NOMO-1 treated with dmso at 0.1 percent for 144 hours (cell line): ENCODE results near the gene HOXB7.

ENCODE experiments used
- DNase-seq: peaks from one replicate; lab custom pipeline; 2025; ENCODE audit not compliant: unreplicated experiment; lab: John Stamatoyannopoulos, UW

The HOXB7 gene

DNA sequence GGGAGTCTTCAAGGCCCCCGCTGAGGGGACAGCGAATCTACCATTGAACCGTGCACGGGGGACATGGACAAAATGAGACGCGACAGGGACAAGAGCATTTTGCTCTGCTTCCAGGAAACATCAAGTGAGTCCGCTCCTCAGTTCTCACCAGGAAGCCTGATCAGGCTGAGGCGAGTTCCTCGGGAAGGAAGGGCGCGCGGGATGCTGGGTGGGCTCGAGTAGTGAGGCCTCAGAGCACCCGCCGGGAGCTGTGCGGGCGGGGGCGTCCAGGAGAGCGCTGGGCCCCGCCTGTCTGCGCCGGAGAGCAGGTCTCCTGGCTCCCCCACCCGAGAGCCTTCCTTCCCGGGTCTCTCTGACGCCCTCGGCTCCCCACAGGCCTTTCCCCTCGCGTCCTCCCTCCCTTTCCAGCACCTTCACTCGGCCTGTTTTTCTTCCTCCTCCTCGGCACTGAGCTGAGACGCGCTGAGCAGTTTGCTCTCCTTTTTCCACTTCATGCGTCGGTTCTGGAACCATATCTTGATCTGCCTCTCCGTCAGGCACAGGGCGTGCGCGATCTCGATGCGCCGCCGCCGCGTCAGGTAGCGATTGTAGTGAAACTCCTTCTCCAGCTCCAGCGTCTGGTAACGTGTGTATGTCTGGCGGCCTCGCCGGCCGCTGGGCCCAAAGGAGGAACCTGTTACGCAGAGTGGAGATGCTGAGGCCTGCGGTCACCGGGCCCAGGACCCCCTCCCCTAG lies 14.7 kb downstream of the HOXB7 start:
- no peak for DNase-seq

DNA sequence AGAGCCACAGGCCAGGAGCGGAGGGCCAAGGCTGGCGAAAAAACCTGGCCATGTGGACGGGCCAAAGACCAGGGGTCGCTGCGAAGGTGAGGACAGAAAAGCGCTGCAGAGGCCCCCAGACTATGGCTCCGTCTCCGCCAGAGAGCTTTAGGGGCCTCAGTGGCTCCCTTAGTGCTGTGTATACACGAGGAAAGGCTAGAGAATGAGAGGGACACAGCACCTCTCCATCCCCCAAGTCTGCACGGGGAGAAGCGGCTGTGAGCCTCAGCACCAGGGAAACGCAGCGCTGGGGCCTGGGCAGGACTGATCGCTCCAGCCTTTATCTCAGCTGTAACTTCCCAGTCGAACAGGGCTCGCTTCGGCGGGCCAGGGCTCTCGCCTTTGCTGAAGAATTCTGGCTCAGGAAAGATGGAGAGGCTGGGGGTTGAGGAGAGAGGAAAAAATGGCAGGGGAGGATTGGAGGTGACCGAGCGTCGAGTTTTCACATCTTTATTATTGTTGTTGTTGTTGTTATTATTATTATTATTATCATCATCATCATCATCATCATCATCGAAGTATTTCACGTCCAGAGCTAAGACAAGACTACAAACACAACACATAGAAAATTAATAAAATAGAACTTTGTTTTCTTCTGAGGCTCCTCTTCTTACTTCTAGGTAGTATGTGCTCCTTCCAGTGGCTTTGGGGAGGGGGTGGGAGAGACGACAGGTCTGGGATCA lies 15.4 kb downstream of the HOXB7 start:
- no peak for DNase-seq

DNA sequence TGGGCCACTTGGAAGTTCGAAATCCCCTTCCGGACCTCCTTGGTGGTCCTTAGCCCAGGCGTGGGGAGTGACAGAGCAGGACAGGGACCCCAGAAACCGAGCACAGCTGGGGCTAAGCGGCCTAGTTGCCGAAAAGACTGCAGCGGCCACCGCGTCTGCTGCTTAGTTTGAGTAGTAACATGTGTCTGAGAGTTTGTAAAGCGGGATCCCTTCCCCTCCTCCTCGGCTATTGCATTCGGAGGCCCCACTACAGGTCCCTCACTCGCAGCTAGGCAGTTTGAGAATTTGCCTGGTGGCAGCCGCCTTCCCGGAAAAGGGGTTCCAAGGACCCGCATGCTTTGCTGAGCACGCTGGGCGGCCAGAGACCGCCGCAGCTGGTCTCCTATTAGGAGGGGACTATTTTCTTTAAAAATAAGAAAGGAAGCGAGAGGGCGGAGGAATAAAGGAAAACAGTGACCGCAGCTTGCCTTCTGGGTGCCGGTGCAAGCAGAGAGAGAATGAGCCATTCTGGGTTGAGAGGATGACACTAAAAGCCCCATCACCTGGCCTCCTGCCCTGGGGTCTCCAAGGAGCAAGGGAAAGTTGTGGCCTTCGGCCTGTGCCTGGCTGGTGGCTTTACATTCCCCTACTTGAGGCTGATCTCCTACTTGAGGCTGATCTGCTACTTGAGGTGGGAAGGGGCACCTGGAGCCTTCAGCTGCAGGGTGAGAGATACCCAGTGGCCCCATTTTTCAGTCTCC lies 16.1 kb downstream of the HOXB7 start:
- no peak for DNase-seq

DNA sequence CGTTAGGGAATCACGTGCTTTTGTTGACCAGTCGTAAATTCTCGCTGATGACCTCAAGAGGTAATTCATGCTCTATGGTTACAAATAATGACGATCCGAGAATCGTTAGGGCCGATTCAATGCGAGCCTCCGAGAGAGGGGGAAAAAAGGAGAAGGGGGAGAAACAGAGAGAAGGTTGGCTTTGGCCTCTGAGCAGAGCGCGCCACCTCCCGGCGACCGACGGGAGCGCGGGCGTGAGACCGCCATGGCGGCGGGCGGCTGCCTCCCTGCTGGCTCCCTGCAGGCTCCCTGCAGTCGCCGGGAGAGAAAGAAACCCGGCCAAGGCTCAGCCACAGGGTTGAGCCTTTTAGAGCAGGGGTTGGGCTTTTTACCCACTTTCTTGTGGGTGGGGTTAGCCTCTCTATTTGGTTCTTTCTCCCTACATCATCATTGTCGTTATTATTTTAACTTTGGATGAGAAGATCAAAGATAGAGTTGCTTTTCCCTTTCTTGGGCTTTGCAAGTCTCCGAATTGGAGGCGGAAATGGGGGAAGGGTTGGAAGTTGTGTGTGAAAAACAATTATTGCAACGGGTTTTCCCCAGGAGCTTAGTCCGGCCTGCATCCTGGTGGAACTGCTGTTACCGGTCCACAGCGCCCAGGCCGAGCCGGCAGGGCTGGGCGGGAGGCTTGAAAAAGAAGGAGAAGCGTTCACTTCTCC lies 16.8 kb downstream of the HOXB7 start:
- peak; percentile 55 for DNase-seq

DNA sequence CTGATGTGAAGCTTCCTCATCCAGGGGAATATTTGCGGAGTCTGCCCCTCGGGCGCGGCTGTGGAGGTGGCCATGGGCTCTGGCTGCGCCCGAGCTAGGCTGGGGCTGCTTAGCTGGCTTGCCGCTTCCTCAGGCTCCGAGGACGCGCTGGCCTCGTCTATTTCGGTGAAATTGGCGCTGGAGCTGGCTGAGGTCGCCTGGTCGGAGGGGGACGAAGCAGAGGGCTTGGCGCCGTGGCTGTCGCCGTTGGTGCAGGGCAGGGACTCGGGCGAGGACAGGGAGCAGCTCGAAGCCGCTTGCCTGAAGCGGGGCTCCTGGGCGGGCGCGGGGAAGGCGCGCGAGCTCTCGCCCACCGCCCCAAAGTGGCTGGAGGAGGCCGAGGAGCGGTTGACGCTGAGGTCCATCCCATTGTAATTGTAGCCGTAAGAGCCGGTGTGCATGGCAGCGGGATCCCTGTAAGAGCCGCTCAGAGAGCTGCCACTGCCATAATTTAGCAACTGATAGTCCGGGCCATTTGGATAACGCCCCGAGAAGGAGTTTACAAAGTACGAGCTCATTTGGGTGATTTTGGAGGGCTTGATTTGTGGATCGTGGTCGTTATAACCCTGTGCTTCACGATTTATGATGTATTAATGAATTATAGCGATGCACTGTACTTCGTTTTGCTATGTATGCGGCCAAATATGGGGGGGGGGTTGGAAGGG lies 17.5 kb downstream of the HOXB7 start, which contains the start of gene HOXB5:
TSS of gene HOXB5 (minus strand) at position 654 of the 704 bp plus-strand sequence. CDS start at position 557, 97 bp downstream.
- DNase-seq, result no peak

DNA sequence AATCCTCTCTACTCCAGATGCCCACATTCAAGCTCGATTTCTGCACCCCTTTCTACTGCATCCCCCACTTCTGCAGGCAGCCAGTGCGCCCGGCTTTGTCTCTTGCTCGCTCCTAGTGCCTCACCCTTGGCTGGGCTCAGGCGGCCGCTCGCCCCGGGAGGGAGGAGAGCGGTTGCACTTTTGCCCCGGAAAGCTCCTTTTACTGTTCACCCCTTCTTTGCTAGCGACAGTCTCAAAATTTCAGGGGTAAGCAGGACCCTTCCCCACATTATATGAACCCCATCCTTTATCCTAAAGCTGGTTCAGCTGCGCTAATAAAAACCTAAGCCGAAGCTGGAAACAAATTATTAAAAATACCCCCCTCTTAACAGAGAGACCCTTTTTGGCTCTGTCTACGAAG lies 18.2 kb downstream of the HOXB7 start:
- DNase-seq, result no peak

DNA sequence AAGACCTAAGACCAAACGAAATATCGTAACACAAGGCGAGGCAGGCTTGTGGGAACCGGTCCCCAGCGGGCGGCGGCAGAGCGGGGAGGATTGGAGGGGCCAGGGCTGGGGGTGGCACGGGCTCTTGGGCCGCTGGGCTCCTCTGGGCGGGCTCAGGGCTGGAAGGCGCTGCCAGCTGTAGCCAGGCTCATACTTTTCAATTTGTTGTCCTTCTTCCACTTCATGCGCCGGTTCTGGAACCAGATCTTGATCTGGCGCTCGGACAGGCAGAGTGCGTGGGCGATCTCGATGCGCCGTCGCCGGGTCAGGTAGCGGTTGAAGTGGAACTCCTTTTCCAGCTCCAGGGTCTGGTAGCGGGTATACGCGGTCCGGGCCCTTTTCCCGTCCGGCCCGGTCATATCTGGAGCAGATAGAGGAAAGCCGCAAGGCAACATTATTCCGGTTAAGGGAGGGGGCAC lies 18.7 kb downstream of the HOXB7 start:
- no peak for DNase-seq

DNA sequence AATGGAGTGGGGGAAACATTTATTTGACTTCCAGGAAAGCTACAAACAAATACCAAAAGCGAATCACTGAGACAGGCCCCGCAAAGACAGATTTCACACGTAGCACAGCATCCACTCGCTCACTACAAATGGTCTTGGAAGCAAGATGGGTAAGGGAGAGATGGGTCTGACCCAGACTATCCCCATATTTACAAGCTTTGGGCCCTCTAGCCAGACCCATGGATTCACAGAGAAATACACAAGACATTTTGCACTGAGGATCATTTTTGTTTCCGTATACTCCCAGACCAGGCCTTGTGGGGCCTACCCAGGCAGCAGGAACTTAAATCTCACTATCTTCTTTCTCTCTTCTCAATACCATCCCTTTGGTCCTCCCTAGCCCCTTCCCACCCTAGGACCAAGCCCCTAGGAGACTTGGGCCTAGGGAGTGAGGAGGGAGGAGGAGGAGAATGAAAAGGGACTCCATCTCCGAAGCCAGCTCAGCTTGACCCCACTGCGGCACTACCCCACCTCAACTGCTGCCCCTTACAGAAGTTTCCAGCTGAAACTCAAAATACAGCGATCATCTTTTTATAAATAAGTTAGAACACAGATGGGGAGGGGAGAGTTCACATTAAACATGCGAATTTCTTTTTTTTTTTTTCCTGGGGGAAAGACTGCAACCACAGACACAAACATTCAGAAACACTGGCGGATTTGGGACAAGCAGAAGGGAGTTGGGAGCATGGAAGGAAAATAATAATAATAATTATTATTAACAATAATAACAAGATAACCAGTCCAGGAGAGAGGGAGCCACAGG lies 19.4 kb downstream of the HOXB7 start:
- DNase-seq, result no peak

DNA sequence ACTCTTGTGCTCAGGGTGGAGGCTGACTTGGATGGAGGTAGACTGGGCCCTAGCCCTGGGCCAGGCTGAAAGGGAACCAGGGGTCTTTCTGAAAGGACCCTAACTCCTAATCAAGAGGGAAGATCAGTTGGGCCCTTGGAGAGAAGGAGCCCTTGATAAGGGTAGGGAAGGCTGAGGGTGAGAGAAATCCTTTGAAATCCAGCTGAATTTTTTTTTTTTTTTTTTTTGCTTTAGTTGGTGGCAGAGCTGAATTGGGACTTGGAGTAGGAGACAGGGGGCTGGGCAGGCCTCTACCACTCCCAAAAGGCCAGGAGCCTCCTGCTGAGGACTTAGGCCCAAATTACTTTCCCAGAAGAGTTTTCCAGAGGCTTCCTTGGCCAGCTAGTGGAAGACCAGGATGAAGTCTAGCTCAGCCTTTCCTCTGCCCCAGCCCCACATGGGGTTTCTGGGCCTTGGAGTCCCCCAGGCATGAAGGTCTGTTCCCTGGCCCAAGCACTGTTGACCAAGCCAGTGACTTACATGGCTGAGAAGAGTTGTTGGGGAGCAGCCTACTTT lies 20.1 kb downstream of the HOXB7 start:
- DNase-seq, result no peak

DNA sequence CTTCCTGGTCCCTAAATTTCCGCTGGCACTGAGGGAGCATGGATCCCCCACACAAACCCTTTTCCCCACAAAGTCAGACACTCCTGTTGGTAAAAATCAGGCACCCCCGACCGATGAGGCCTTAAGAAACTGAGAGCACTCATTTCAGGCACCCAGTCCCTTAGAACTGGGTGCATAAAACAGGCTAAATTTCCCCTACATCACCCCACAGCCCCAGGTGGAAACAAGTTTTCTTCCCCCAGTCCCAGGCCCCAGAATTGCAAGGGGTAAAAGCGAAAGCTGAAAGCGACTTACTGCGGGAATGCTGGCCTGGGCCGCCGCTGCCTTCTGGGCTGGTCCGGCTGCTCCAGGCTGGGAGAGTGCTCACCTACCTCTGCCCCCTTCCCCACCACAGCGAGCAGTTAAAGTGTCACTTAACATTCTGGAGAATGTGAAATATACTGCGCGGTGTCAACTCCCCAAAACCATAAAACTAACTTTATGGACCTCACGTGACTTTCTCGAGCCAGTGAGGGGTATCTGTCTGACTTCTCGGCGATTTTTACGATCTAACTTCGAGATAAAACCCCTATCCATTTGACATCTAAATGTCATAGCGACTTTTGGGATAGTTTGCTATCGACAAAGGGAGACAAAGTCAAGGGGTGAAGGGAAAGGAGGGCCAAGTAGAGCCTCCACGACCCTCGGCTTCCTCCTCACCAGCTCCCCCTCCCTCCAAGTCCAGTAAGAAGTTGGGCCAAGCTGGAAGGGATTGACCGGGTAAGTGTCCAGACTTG lies 20.8 kb downstream of the HOXB7 start, which contains the start of gene HOXB3:
TSS of gene HOXB3 (minus strand) at position 411 of the 776 bp plus-strand sequence. CDS start 37,767 bp downstream, outside the sequence.
- no peak for DNase-seq

DNA sequence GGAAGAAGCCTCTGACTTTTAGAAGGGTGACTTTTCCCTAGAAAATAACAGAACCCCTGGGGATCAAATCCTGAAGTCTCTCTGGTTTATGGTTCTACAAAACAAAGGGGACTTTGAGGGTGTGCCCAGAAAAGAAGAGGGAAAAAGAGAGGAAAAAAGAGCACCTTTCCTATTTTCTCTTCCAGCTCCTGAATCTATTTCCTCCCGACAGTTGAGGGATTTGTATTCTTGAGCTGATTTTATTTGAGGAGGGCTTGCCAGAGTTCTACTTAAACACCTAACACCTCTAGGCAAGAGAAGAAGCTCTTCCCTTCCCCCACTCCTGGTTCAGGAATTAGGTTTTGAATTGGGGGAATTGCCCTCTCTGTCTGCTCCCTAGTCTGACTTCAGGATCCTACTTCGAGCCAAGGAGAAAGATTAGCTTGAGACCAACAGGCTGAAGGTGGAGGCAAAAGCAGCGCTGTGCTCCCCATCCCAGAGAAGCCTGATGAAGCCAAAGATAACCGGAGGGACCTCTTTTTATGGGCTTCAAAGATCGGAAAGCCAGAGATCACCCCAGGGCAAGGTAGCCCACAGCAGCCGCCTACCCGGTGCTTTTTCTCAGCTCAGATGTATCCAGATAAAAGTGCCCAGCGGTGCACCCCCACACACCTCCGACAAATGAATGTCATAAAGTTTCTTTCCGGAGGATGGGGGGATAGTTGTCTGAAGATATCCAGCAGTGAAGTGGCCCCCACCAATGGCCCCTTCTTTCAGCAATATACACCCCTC lies 21.6 kb downstream of the HOXB7 start:
- DNase-seq, result no peak

DNA sequence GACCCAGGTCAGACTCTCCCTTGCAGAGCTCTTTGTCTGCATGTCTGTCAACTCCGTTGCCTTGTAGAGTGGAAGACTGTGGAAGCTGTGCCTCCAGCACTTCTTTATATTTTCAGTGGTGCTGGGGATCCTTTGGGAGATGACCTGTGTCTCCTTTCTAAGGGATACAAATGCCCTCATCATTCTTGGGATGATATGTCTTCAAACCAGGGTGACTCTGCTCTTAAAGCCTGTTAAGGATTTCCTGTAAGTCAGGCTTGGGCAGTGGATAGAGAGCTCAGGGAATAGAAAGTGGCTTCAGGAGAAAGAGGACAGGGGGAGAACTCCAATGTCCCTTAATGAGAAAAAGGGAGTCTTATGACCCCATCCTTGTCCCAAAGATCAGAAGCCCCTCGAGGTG lies 22.3 kb downstream of the HOXB7 start:
- no peak for DNase-seq

DNA sequence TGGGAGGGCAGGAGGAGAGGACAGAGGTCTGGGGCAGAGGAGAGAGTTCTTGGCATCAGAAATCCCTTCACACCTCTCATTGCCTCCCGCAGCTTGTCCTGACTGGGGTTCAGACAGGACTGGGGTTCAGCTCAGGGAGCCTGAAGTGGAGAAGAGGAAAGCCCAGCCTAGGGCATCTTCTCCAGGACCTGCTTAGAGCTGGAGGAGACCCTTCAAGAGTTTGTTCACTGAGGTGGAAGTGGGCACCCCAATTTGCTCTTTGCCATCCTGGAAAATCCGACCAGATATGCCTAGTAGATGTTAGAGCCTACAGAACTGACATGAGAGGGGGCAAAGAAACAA lies 22.8 kb downstream of the HOXB7 start:
- DNase-seq, result no peak

DNA sequence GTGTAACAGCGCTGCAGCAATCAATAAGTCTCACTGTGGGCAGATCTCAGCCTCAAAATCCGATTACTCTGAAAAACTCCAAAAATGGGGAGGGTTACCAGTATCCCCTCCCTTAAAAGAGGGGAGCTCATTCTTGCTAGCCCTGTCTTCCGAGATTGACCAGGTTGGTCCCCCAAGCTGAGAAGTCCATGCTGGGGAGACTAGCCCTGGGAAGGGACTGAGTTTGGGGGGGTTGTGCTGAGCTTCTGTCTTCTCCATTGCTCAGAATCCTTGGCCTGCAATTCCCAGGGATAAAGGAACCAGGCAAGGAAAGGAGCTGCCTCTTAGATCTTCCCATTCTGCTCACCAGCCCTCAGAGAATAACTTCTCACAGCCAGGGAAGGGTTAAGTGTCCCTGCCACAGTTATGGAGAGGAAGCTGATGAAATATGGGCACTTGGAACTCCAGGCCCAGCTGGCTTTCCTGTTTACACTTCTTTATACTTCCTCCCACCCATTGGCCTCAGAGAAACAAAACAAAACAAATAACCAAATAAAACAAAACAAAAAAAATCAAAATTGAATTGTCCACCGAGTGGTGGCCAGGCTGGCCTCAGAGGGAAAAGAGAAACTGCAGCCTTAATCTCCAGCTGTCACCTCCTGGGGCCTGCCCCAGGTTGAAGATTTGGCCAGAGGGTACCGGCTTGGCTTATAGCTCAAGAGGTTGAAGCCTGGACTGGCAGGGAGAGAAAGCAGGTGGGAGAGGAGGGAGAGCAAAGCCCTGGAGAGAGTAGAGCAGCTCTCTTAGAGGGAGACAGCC lies 23.3 kb downstream of the HOXB7 start:
- no peak for DNase-seq

DNA sequence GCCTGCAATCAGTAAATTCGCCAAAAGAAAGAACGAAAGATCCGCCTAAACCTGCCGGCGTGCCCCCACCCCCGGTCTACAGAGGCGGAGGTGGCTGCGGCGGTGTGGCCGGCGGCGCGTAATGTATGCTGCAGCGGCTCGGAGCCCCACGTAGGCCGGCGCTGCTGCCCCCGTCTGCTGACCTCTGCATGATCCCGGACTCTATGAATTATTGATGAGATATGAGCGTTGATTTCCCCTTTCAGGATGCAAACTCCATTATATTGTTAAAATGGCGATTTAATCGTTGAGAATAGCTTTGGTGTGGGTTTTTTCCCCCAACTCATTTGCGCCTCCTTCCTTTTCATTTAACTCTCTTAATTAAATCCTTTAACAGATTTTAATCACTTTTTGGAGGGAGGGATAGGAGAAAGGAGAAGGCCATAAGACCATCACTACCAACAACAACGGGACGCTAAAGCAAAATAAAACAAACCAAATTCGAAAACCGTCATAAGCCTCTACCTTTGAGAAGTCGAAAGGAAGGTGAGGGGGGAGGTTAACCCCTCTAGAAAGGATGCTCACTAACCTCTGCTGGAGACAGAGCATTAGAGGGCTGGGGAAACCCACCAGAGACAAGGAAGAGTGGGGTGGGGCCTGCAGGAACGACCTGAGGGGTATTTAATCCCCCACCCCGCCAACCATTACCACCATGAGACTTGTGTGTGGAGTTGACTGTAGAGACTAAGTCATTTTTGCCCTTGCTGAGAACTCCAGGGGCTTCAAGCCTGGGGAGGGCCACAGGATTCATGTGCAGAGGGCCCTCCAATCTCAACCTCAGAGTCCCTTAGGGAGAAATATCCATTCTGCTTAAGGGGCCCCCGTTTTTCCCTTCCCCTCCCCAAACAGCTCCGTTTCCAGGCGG lies 24.2 kb downstream of the HOXB7 start:
- no peak for DNase-seq

DNA sequence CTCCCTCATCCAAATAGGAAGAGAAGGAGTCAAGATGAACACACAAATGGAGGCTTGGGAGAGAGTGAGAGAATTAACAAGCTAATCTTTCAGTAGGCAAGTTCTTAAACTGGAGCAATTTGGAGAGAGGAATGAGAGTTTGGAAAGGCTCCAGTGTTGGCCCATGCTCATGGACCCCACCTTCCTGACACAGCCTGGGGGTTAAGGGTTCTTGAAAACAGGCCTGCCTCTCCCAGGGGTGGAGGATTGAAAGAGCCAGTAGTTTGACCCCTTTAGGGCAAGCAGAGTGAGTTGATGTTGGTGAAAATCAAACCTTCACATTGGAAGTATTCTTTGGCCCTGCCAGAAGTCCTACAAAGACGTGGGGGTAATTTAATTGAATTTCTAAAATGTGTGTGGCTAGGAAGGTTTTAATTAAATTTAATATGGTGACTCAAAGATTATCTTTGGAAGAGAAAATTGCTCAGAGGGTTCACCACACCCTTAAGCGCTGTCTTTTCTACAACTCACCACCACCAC lies 26.5 kb downstream of the HOXB7 start:
- no peak for DNase-seq
